Caco-2 (cell line): ENCODE measurements around the gene CAMK1D. TPM values are rescaled to one million over a fixed set of nuclear protein-coding genes. Genes with fewer than 3 reads are reported as not detected.

Source experiments
- BruUV-seq: library from RNA; stranded (reverse); fragments of 400-500 nt; replicated peaks from 2 replicates; lab custom pipeline; 2021; lab: Mats Ljungman, UMichigan
- CTCF ChIA-PET: fragments of 300-600 bp; sonication (Branson Sonifier 250); formaldehyde crosslinking; loops from one replicate; lab custom pipeline; 2022; ENCODE audit warnings: antibody characterized with exemption; lab: Charles Lee
- POLR2A ChIA-PET: fragments of 300-600 bp; sonication (Branson Sonifier 250); formaldehyde crosslinking; loops from one replicate; lab custom pipeline; 2022; ENCODE audit warnings: antibody characterized with exemption; lab: Charles Lee
- DNase-seq, 2 experiments: peaks; one replicate each; pipeline versions ENCODE4 v3.0.0 to v3.0.0-alpha.2; 2020 to 2022
- H3K27me3 ChIP-seq: replicated peaks from 2 replicates; pipeline ENCODE4 v1.6.0; 2011; ENCODE audit warnings: low read length; ENCODE audit not compliant: control insufficient read depth, insufficient read depth
- H3K36me3 ChIP-seq: 2 replicates; pipeline ENCODE4 v1.5.1; 2011; ENCODE audit warnings: low read length; ENCODE audit not compliant: control insufficient read depth, insufficient read depth
- H3K4me1 ChIP-seq: fragments of 250-450 bp; sonication (Bioruptor Pico); 2 replicates; pipeline ENCODE4 v1.5.1; 2020; ENCODE audit warnings: mild to moderate bottlenecking
- H3K4me3 ChIP-seq: 2 replicates; pipeline ENCODE4 v1.5.1; 2011; ENCODE audit warnings: low read depth, mild to moderate bottlenecking, control low read depth, low read length
- H3K9me3 ChIP-seq: fragments of 250-450 bp; sonication (Bioruptor Pico); 2 replicates; pipeline ENCODE4 v1.5.1; 2020; ENCODE audit warnings: mild to moderate bottlenecking, moderate library complexity
- H3K27ac Mint-ChIP-seq: one replicate; pipeline ENCODE4 v1.8.0; 2022; ENCODE audit warnings: mixed read lengths; ENCODE audit not compliant: unreplicated experiment
- H3K27me3 Mint-ChIP-seq: one replicate; pipeline ENCODE4 v1.8.0; 2022; ENCODE audit warnings: mixed read lengths; ENCODE audit not compliant: insufficient read depth, unreplicated experiment
- H3K36me3 Mint-ChIP-seq: one replicate; pipeline ENCODE4 v1.8.0; 2022; ENCODE audit warnings: mild to moderate bottlenecking, mixed read lengths; ENCODE audit not compliant: insufficient read depth, unreplicated experiment
- H3K4me1 Mint-ChIP-seq: one replicate; pipeline ENCODE4 v1.8.0; 2022; ENCODE audit warnings: low read depth, mixed read lengths; ENCODE audit not compliant: unreplicated experiment
- H3K4me3 Mint-ChIP-seq: one replicate; pipeline ENCODE4 v1.8.0; 2022; ENCODE audit warnings: mild to moderate bottlenecking, moderate library complexity, mixed read lengths; ENCODE audit not compliant: unreplicated experiment
- H3K9me3 Mint-ChIP-seq: one replicate; pipeline ENCODE4 v1.8.0; 2022; ENCODE audit warnings: mixed read lengths; ENCODE audit not compliant: unreplicated experiment
- CTCF ChIP-seq, 2 experiments: fragments of 200-600 bp in 1 of 2; IDR thresholded peaks; 1 replicate in 1 of 2; 2 replicates in 1 of 2; pipeline versions ENCODE4 v1.5.1 to v1.8.0; 2011 to 2022; ENCODE audit warnings: antibody characterized with exemption in 1 of 2, control low read depth in 1 of 2, inconsistent platforms in 1 of 2, low read depth in 1 of 2, low read length in 1 of 2, mild to moderate bottlenecking in 1 of 2, moderate library complexity in 1 of 2; ENCODE audit not compliant: insufficient read depth in 1 of 2, severe bottlenecking in 1 of 2, unreplicated experiment in 1 of 2
- intact Hi-C: fragments of 100-400 bp; cut with micrococcal nuclease; formaldehyde crosslinking; loops from one replicate; pipeline ENCODE4 v1.10.0; 2022; ENCODE audit not compliant: unreplicated experiment
- total RNA-seq: library from RNA; stranded (reverse); gene quantifications from 2 replicates; pipeline ENCODE4 v1.2.3, GENCODE V29; 2022

Gene CAMK1D
- total RNA-seq, 1 experiment from 2014 or later: 10.9 TPM

- no peak overlapping the region for H3K27ac Mint-ChIP-seq
- no peak for DNase-seq
- Histone ChIP-seq H3K4me1 (peaks cover 1% of the 10 kb centered on the region; the same call in 1 of the 2 replicates), H3K4me3 (no peak overlapping the region), H3K27me3 (no peaks in the 10 kb centered on the region), H3K36me3 (no peaks in the 10 kb centered on the region), H3K9me3 (no peaks in the 10 kb centered on the region)
- H3K27me3 Mint-ChIP-seq: no peaks in the 10 kb centered on the region
- intact Hi-C loops: no loop called here
- ChIA-PET CTCF (interaction anchor here (0.6 kb wide), 1 partner anchor 133 kb away, joined by 4 read pairs; no protein-coding TSS in a partner anchor), POLR2A (no interaction called here)
- H3K4me3 Mint-ChIP-seq: no peak overlapping the region
- BruUV-seq: no TSS peak
- no peaks in the 10 kb centered on the region for H3K4me1 Mint-ChIP-seq
- no peak for TF ChIP-seq CTCF (IDR thresholded peaks at IDR 0.05; ENCODE audit: insufficient read depth in 1 of 2, low read depth in 1 of 2, low read length in 1 of 2, severe bottlenecking in 1 of 2, unreplicated experiment in 1 of 2)
- no peaks in the 10 kb centered on the region for H3K9me3 Mint-ChIP-seq
- H3K36me3 Mint-ChIP-seq: no peaks in the 10 kb centered on the region
Measured at GRCh38 chr10:12838366-12838765, 489.0 kb downstream of the CAMK1D start.

- no peak overlapping the region for H3K4me3 Mint-ChIP-seq
- no peak for DNase-seq
- no peaks in the 10 kb centered on the region for H3K27me3 Mint-ChIP-seq
- ChIA-PET CTCF (interaction anchor here (0.6 kb wide), 1 partner anchor 50 kb away, joined by 3 read pairs; no protein-coding TSS in a partner anchor), POLR2A (no interaction called here)
- no peaks in the 10 kb centered on the region for H3K4me1 ChIP-seq
- H3K36me3 ChIP-seq: no peaks in the 10 kb centered on the region
- no peak for TF ChIP-seq CTCF (IDR thresholded peaks at IDR 0.05; ENCODE audit: insufficient read depth in 1 of 2, low read depth in 1 of 2, low read length in 1 of 2, severe bottlenecking in 1 of 2, unreplicated experiment in 1 of 2)
- no peaks in the 10 kb centered on the region for H3K27me3 ChIP-seq
- no peaks in the 10 kb centered on the region for H3K9me3 ChIP-seq
- H3K4me1 Mint-ChIP-seq: no peaks in the 10 kb centered on the region
- H3K4me3 ChIP-seq: no peak overlapping the region
- intact Hi-C loops: no loop called here
- H3K9me3 Mint-ChIP-seq: no peaks in the 10 kb centered on the region
- no TSS peak for BruUV-seq
- no peak overlapping the region for H3K27ac Mint-ChIP-seq
- H3K36me3 Mint-ChIP-seq: no peaks in the 10 kb centered on the region
Measured at GRCh38 chr10:12838995-12839927, 489.9 kb downstream of the CAMK1D start.

GRCh38 chr10:12839941-12840611 is 490.7 kb downstream of the CAMK1D start:
- intact Hi-C loops: no loop called here
- Histone ChIP-seq H3K4me3 (no peak overlapping the region), H3K27me3 (no peaks in the 10 kb centered on the region), H3K4me1 (peaks cover 7% of the 10 kb centered on the region), H3K36me3 (no peaks in the 10 kb centered on the region), H3K9me3 (no peaks in the 10 kb centered on the region)
- POLR2A ChIA-PET: no interaction called here
- H3K4me3 Mint-ChIP-seq: no peak overlapping the region
- no peaks in the 10 kb centered on the region for H3K9me3 Mint-ChIP-seq
- no peak for DNase-seq
- H3K27me3 Mint-ChIP-seq: no peaks in the 10 kb centered on the region
- CTCF ChIA-PET: no interaction called here
- H3K4me1 Mint-ChIP-seq: peaks cover 4% of the 10 kb centered on the region
- H3K27ac Mint-ChIP-seq: no peak overlapping the region
- TF ChIP-seq CTCF (IDR thresholded peaks at IDR 0.05; ENCODE audit: insufficient read depth in 1 of 2, low read depth in 1 of 2, low read length in 1 of 2, severe bottlenecking in 1 of 2, unreplicated experiment in 1 of 2): no peak
- no peaks in the 10 kb centered on the region for H3K36me3 Mint-ChIP-seq
- BruUV-seq: no TSS peak
